Psoas muscle (tissue), 8 donors: ENCODE measurements around the gene SERTAD3. TPM values are rescaled to one million over a fixed set of nuclear protein-coding genes. Genes with fewer than 3 reads are reported as not detected.
A peak's percentile ranks its signal among the peaks of the same experiment; 100 is the strongest.

Experiments used
- ATAC-seq, 4 donors: fragments of 200-7000 bp; cut with Tn5 transposase; one replicate each; pipeline ENCODE4 v1.9.1; 2020; ENCODE audit warnings: moderate library complexity in 3 of 4, mild to moderate bottlenecking in 2 of 4
- DNase-seq, 2 donors: peaks; one replicate each; pipeline ENCODE4 v3.0.0-alpha.2; 2020
- H3K27ac ChIP-seq: fragments of 200-600 bp; one replicate; pipeline ENCODE4 v1.8.0; 2022
- H3K27me3 ChIP-seq, 3 donors: fragments of 200-600 bp in 1 of 3; one replicate each; pipeline versions ENCODE4 v1.6.1 to v1.8.0; 2013 to 2022; ENCODE audit warnings: low read length in 2 of 3, mild to moderate bottlenecking in 2 of 3, moderate library complexity in 1 of 3; ENCODE audit not compliant: insufficient read depth in 3 of 3
- H3K36me3 ChIP-seq, 2 donors: fragments of 200-600 bp in 1 of 2; one replicate each; pipeline versions ENCODE4 v1.6.1 to v1.8.0; 2013 to 2022; ENCODE audit warnings: low read depth in 1 of 2, mild to moderate bottlenecking in 1 of 2, moderate library complexity in 1 of 2; ENCODE audit not compliant: insufficient read depth in 1 of 2
- H3K4me1 ChIP-seq: fragments of 200-600 bp; one replicate; pipeline ENCODE4 v1.8.0; 2022
- H3K4me3 ChIP-seq: fragments of 200-600 bp; one replicate; pipeline ENCODE4 v1.8.0; 2022; ENCODE audit warnings: mild to moderate bottlenecking
- H3K9me3 ChIP-seq: fragments of 200-600 bp; one replicate; pipeline ENCODE4 v1.8.0; 2022
- WGBS, 3 donors: extraction: QIAGEN DNeasy Blood & Tissue Kit; methylation state at CpG; one replicate each; pipeline versions ENCODE4 v1.1.6 to v1.1.7; 2013; 5-methylcytosine and 5-hydroxymethylcytosine counted together
- intact Hi-C, 2 donors: fragments of 100-400 bp; cut with DNase I; formaldehyde crosslinking; loops; one replicate each; pipeline versions ENCODE4 v1.11.0 to v1.14.2; 2022
- long read RNA-seq, 2 donors: library from polyadenylated mRNA; unstranded; transcript quantifications; one replicate each; pipeline ENCODE4 v2.0.0, GENCODE V29; 2021
- polyA plus RNA-seq, 3 donors: library from polyadenylated mRNA; stranded (reverse); fragments of 200-250 nt; gene quantifications; one replicate each; pipeline ENCODE4 v1.2.3, GENCODE V29; 2013
- total RNA-seq, 4 donors: library from RNA; stranded (reverse); fragmentation: NEBNext Ultra II Directional in 2 of 4; extraction: Animal tissue kit (Norgen Biotek cat#: 25700) in 2 of 4; gene quantifications; one replicate each; pipeline versions ENCODE4 v1.2.1 to v1.2.4, GENCODE V29; 2021 to 2023
- TF ChIP-seq, protein P1 (sequence below): fragments of 200-600 bp; IDR thresholded peaks from one replicate; pipeline ENCODE4 v1.8.0; 2022; ENCODE audit warnings: antibody characterized with exemption
- donor health status: healthy with polysubstance abuse.
- donor health status: DM: no; HTN: no; CAD: no; lungs with moderate emphysema.
- donor health status: Bipolar disorder and iron deficiency.
- donor health status: healthy.
- donor health status: DM: yes; HTN: yes; CAD: no.
- donor health status: DM: no; HTN: no; CAD: no.
- donor health status: DM: no; HTN: no; CAD: no.
- donor health status: DM: yes; HTN: yes; CAD: no.

The SERTAD3 gene, protein sequence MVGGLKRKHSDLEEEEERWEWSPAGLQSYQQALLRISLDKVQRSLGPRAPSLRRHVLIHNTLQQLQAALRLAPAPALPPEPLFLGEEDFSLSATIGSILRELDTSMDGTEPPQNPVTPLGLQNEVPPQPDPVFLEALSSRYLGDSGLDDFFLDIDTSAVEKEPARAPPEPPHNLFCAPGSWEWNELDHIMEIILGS
- total RNA-seq (10 to 100 TPM; 16.0 to 29.0 (median 26.0) TPM), polyA plus RNA-seq (10 to 100 TPM; 12.7 to 30.0 (median 13.8) TPM)
- long read RNA-seq, donor 1, transcript SERTAD3-201 (2 exons, 1,734 nt), result major isoform, 15 of 16 reads
- long read RNA-seq, donor 1, partial matches to known transcripts, result 1 of 16 reads
- long read RNA-seq, donor 1, other reads (novel, unspliced or antisense), result 0 of 16 reads
- long read RNA-seq, donor 2, transcript SERTAD3-201 (2 exons, 1,734 nt), result major isoform, 34 of 37 reads
- long read RNA-seq, donor 2, partial matches to known transcripts, result 0 of 37 reads
- long read RNA-seq, donor 2, other reads (novel, unspliced or antisense), result 3 of 37 reads

DNA sequence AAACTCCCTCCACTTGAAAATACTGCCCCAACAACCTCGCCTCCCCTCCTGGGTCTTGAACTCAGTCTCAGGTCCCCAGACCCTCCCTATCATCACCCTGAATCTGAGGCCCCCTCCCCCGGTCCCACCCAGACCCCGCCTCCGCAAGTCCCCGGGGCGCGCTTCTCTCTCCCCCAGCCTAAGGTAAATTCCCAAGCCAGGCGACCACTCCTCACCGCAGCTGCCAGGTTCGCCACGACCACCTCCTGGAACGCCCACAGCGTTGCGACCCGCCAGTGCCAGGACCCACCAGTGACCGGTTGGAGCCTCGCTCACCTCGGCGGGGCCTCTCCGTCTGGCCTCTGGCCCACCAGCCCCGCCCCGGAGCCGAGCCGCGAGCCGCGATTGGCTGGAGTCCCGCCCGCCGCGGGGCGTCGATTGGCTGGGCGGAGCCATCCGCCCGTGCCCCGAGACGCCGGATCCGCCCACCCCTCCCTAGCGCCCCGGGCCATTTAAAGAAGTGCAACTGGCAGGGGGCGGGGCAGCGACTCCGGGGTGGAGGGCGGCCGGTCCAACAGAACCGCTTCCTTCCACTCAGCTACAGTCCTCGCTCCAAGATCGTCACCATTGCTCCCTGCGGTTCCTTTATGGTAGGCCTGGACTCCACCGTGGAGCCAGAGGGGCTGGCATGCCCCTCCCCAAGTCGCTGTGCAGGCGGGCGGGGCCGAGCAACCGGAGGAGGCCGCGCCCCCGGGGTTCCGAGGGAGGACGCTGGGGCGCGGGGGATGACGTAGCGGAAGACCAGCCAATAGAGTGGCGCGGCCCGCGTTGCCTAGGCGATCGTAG lies at the start of gene SERTAD3:
TSS of gene SERTAD3 (minus strand) at position 336 of the 825 bp plus-strand sequence. CDS start 2,255 bp downstream, outside the sequence.
- Histone ChIP-seq H3K27ac (peak within 1 kb of the TSS; percentile 100), H3K9me3 (no peaks in the 10 kb centered on the region), H3K27me3 (no peaks in the 10 kb centered on the region), H3K4me3 (peak within 1 kb of the TSS; percentile 98), H3K36me3 (peaks cover 8 to 48% of the 10 kb centered on the region in 2 donors), H3K4me1 (peaks cover 23% of the 10 kb centered on the region)
- DNase-seq, result peak; percentile 99
- intact Hi-C loops, result loop anchor here (1.0 to 5.0 kb wide), 3 partner anchors 20 to 97 kb away; partner anchors contain the start of genes C19orf47 (in 1 of the 2) and PLD3 (in 1 of the 2)
- TF ChIP-seq, protein P1, sequence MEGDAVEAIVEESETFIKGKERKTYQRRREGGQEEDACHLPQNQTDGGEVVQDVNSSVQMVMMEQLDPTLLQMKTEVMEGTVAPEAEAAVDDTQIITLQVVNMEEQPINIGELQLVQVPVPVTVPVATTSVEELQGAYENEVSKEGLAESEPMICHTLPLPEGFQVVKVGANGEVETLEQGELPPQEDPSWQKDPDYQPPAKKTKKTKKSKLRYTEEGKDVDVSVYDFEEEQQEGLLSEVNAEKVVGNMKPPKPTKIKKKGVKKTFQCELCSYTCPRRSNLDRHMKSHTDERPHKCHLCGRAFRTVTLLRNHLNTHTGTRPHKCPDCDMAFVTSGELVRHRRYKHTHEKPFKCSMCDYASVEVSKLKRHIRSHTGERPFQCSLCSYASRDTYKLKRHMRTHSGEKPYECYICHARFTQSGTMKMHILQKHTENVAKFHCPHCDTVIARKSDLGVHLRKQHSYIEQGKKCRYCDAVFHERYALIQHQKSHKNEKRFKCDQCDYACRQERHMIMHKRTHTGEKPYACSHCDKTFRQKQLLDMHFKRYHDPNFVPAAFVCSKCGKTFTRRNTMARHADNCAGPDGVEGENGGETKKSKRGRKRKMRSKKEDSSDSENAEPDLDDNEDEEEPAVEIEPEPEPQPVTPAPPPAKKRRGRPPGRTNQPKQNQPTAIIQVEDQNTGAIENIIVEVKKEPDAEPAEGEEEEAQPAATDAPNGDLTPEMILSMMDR, result no peak
- WGBS, 3 donors, result 0 to 1% (median 1%) methylated on average over 64 to 72 of the region's 72 CpGs
- ATAC-seq, result peak; percentile 81 to 86 (median 84)

DNA sequence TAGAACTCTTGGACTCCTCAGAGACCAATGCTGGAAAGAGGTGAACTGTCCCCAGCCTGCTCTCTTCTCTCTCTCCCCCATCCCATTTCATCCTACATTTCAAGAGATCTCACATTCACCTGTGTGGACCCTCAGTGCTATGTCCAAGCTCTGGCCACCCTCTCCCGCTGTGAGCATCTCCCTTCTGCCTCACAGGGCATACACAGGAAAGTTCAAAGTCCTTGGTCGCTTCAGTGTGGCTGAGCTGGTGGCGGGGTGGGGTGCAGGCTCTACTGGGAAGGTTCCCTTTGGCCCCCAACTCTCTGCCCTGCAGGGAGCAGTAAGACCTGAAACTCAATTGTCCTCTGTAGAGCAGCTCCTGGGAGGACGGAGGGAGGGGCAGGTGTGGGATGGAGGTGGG lies 49.6 kb upstream of the SERTAD3 start:
- DNase-seq (no peak), ATAC-seq (no peak)
- Histone ChIP-seq H3K27ac (no peak overlapping the region), H3K36me3 (no peaks in the 10 kb centered on the region), H3K4me1 (no peaks in the 10 kb centered on the region), H3K4me3 (no peak overlapping the region), H3K9me3 (no peaks in the 10 kb centered on the region), H3K27me3 (no peaks in the 10 kb centered on the region)
- WGBS, 3 donors, result 57 to 67% (median 67%) methylated on average over 4 of the region's 4 CpGs
- intact Hi-C loops, result loop anchor here in 1 of 2 donors (2.0 kb wide), 1 partner anchor 17 kb away; no protein-coding TSS in a partner anchor
- TF ChIP-seq, protein P1, result no peak

DNA sequence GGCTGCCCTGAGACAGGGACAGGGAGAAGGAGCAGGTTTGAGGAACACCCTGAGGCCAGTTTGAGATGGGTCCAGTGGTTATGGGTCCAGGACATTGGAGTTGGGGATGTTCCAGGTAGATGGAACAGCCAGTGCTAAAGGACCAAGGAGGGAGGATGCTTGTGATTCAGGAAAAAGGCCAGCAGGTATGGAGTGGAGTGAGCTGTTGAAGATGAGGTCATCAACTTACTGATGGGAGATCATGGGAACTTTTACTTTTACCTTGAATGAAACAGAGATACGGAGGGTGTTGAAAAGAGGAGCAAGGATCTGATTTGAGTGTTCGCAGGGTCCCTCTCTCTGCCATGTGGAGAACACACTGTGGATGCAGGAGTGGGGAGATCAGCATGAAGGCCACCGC lies 48.1 kb upstream of the SERTAD3 start:
- TF ChIP-seq, protein P1, result no peak
- H3K4me3 ChIP-seq, result no peak overlapping the region
- intact Hi-C loops, result no loop called here
- no peak overlapping the region for H3K27ac ChIP-seq
- 94 to 96% (median 95%) methylated on average over 3 of the region's 3 CpGs for WGBS, 3 donors
- no peak for ATAC-seq
- no peak for DNase-seq
- H3K4me1 ChIP-seq, result no peaks in the 10 kb centered on the region
- no peaks in the 10 kb centered on the region for H3K9me3 ChIP-seq
- H3K36me3 ChIP-seq, result no peaks in the 10 kb centered on the region
- peaks cover 0 to 1% (median 0%) of the 10 kb centered on the region in 3 donors for H3K27me3 ChIP-seq

DNA sequence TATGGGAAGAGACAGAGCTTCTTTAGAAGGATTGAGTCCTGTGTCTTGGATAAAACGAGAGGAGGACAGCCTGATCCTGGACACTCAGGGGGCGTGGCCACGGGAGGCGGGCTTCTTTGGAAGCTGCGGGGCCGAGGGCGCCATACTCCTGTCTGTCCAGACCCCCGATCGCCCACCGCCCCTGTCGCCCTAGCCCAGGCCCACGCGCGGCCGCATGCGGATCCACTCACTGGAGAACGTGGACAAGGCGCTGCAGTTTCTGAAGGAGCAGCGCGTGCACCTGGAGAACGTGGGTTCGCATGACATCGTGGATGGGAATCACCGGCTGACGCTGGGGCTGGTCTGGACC lies 45.7 kb upstream of the SERTAD3 start:
- Histone ChIP-seq H3K27me3 (peaks cover 0 to 1% (median 0%) of the 10 kb centered on the region in 3 donors), H3K27ac (no peak overlapping the region), H3K4me3 (no peak overlapping the region), H3K4me1 (no peaks in the 10 kb centered on the region), H3K36me3 (no peaks in the 10 kb centered on the region), H3K9me3 (no peaks in the 10 kb centered on the region)
- TF ChIP-seq, protein P1, result no peak
- intact Hi-C loops, result no loop called here
- 58 to 72% (median 59%) methylated on average over 25 of the region's 25 CpGs for WGBS, 3 donors
- ATAC-seq (no peak), DNase-seq (peak in 1 of 2 donors; percentile 53)
